Hematopoietic multipotent progenitor cell treated with erythropoietin and hydrocortisone succinate and interleukin-3 and kit ligand, for 17 days (in vitro differentiated cells): ENCODE data around the gene PLB1.

Source experiments
- DNase-seq: peaks from one replicate; pipeline ENCODE4 v3.0.0-alpha.2; 2015; ENCODE audit warnings: low spot score

PLB1 gene

DNA sequence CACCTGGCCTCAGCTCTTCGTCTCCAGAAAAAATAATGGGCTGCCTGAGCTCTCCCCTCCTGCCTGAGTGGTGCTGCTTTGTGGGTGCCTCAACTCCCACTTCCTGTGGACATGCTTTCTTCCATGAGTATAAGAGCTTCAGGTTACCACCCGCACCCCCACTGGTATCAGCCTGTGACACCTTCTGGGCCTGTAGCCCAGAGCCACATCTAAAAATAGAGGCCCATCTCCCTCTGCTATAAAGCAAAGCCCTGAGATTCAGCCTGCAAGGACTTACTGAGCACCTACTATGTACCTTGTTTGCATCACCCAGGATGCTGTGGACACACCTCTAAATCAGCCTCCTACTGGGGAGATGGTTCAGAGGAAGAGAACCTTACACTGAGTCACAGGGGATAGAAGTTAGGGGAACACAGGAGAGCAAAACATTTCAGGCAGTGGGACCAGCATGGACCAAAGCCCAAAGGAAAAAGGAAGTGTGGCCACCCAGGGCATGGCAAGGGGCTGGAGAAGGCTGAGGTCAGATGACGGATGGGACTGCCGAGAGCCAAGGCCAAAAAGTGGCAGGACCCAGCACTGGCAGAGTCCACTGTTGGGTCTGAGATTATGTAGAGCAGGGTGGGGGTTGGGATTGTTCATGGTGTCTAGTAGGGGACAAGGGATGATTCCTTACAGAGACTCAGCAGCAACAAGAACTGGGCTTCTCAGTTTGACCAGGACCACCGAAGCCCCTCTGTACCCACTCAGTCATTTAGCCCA, 132.0 kb downstream of the PLB1 start:
- no peak for DNase-seq

GRCh38 chr2:28628506-28628905, 132.6 kb downstream of the PLB1 start:
- DNase-seq: no peak

- no peak for DNase-seq
Observed at GRCh38 chr2:28628987-28629386, 133.1 kb downstream of the PLB1 start.

DNA sequence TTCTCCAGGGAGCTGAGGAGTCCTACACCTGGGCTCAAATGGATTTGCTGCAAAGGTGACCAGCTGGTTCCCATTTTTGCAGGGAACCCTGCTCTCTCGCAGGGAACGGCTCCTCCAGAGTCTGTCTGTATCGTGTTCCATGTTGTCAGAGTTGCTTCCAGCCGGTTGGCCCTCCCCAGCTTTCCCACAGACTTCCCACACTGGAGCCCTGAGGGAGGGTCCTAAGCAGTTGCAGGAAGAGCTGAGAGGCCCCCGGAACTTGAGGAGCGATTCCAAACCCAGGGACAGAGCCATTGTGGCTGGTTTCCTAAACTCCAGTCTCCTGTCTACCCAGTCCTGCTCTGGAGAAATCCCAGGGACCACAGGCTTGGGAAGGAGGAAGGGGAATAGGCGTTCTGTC, 134.1 kb downstream of the PLB1 start:
- no peak for DNase-seq

DNA sequence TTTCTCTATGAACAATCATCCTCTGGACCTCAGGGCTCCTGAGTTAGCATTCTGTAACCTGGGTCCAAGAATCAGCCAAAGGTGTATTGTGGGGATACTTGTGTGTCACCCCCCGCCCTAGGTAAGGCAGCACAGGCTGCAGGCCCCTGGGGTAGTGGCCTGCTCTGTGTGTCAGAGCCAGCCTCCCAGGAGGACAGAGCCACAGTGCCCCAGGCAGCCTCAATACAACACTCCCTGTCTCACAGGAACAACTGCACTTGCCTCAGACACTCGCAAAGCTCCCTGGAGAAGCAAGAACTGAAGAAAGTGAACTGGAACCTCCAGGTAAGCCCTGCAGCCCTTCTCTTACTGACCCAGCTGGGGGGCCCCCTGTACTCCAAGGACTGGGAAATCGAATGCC, 134.5 kb downstream of the PLB1 start:
- DNase-seq: no peak

DNA sequence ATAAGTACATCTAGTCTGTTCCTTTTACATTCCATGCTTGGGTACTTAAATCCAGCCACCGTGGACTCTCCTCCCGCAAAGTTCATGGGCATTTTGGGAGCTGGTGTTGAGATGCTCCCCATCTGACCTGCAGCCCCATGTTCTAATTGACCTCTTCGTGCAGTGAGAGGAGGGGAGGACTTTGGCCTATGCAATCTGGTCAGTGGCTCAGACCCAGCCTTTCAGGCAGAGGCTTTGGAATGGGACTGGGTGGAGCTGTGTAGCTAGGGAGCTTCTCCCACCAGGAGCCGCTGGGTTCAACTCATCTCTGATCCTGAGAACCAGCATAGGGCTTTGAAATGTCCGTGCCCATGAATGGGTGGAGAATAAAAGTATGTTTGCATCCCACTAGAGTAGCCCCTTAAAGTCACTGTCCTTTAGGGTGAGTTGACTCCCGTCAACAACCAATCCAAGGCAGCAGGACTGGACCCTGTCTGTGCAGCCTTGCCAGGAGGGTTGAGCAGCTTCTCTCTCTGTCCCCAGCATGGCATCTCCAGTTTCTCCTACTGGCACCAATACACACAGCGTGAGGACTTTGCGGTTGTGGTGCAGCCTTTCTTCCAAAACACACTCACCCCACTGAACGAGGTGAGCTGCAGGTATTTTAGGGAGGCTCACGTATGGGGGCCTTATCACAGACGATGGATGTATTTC, 135.8 kb downstream of the PLB1 start:
- DNase-seq: no peak

GRCh38 chr2:28632791-28633190, 136.9 kb downstream of the PLB1 start:
- no peak for DNase-seq

GRCh38 chr2:28633204-28633603, 137.3 kb downstream of the PLB1 start:
- DNase-seq: no peak

GRCh38 chr2:28633746-28634145, 137.9 kb downstream of the PLB1 start:
- no peak for DNase-seq

DNA sequence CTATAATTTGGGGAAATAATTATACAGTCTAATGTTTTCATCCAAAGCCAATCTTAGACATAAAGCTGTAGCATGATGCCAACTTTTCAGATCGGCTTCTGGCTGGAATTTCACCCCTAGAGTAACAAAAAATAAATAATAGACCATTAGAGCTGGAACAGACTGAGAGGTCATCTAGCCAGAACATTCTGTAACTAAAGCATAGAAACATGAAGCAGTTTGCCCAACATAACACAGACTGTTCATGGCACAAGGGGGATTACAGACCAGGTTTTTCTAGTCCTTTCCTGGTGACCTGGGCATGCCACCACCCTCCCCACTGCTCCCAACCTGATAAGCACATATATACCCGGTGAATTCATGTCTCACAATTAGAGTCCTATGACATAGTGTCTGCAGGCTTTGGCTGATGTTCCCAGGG, 139.3 kb downstream of the PLB1 start:
- no peak for DNase-seq

DNA sequence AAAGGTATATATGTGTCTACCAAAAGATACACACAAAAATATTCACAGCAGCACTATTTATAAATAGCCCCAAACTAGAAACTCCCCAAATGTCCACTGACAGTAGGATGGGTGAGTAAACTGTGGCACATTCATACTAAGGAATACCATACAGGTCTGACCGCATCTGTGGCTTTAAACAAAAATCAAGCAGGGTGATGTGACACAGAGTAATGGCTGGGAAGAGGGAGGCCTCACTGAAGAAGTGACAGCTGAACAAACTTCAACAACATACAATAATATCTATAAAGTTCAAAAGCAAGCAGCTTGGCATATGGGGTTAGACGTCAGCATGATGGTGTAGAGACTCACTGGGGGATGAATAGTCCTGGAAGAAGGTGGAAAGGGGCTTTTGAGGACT, 140.6 kb downstream of the PLB1 start:
- no peak for DNase-seq

- no peak for DNase-seq
Observed at GRCh38 chr2:28637066-28638047, 141.5 kb downstream of the PLB1 start.

DNA sequence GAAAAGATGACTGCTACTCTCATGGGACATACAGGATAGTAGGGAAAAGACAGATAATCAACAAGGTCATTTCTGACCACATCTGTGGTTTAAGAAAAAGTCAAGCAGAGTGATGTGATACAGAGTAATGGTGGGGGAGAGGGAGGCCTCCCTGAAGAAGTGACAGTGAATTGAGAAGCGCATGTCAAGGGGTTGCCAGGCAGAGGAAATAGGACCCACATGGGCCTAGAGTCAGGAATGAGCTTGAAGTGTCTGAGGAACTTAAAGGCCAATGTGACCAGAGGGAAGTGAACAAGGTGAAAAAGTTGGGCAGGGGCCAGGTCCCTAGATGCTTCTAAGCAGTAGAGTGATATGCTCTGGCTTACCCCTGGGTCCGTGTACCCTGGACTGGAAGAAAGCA, 142.2 kb downstream of the PLB1 start:
- no peak for DNase-seq

DNA sequence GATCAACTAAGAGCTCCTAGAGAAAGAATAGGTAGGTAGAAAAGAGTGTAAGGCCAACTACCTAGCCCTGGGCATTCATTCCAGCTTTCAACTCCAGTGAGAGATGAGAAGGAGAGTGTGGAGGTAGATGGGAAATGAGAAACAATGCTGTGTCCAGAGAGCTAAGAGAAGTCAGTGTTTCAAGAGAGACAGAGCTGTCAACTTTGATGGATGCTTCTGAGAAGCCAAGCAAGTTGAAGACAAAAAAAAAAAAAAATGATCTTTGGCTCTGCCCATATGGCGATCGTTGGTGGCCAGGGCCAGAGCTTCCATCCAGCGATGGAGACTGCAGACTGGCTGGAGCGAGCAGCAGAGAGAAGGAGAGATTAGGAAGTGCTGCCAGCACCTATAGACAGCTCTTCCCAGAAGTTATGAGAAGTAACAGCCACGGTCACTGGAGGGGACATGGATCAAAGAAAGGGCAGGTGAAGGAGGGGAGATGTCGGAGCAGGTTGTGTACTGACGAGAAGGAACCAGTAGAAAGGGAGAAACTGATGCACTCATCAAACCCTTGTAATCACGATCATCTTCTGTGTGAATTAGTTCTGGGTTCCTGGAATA, 143.3 kb downstream of the PLB1 start:
- DNase-seq: no peak

DNA sequence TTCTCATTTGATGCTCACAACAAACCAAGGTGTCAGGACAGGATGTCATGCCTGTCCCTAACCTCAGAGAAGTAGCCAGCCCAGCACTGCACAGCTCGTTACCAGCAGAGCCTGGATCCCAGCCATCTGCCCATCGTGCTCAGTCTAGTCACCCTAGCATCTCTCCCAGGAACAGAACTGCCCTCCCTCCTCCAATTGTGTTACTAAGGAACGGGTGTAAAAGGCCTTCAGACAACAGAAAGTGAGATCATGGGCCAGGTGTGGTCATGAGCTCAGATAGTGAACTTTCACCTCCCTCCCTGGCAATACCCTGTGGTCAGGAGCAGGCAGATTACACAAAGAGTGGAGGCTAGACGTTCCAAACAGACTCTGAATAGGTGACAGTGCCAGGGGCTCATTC, 144.0 kb downstream of the PLB1 start:
- no peak for DNase-seq

GRCh38 chr2:28640260-28640907, 144.5 kb downstream of the PLB1 start:
- DNase-seq: no peak

DNA sequence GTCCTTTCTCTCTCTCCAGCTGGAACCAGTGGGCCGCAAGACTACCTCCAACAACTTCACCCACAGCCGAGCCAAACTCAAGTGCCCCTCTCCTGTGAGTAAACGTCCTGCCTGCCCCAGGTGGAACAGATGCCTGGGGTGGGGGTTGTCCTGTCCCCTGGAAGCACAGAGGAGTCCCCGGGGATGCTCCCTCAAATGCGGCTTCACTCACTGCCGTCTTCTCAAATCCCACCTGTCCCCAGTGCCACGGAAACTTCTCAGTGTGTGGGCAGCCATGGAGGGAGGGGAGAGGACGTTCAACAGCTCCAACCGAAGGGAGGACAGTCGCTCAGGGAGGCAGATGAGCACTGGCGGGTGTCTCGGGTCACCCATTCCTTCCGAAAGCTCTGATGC, 145.0 kb downstream of the PLB1 start:
- DNase-seq: no peak

DNA sequence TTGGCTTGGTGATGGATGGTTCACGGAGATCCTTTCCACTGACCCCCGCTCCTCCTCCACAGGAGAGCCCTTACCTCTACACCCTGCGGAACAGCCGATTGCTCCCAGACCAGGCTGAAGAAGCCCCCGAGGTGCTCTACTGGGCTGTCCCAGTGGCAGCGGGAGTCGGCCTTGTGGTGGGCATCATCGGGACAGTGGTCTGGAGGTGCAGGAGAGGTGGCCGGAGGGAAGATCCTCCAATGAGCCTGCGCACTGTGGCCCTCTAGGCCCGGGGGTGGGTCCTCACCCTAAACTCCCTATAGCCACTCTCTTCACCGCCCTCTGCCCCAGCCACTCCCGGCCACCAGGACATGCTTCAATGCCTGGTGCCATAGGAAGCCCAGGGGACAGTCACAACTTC, 146.9 kb downstream of the PLB1 start:
- no peak for DNase-seq

- no peak for DNase-seq
Observed at GRCh38 chr2:28643327-28643726, 147.5 kb downstream of the PLB1 start.

DNA sequence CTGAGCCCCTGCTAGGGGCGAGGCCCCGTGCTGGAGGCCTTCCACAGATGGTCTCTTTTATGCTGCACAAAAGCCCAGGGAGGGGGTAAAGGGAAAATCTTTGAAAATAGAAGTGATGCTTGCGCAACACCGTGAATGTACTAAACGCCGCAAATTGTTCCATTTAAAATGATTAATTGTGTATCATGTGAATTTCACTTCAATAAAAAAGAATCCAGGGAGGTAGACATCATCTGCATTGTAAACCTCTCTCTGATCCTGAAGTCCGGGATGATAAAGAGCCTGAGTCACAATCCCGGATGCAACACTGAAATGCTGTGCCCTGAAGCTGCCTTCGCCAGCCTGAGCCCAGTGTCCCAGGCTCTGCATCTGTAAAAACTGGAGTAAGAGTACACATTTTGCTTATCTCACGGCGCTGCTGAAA, 148.1 kb downstream of the PLB1 start:
- DNase-seq: no peak

DNA sequence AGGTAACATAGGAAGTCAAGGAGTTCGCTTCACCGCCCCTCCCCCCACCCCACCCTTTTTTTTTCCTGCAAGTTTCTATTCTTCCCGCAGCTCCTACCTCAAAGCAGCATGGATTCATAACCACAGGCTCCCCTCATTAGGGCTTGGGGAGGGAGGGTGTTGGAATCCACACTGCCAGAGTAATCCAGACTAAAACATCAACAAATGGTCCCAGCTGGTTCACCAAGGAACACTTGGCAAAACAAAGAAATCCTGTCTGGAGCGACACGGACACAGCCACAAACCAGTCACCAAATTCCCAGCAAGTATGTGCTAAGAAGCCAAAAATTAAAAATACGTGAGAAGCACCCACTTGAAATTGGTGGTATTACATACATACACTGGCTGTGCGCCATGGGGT, 148.9 kb downstream of the PLB1 start:
- no peak for DNase-seq

DNA sequence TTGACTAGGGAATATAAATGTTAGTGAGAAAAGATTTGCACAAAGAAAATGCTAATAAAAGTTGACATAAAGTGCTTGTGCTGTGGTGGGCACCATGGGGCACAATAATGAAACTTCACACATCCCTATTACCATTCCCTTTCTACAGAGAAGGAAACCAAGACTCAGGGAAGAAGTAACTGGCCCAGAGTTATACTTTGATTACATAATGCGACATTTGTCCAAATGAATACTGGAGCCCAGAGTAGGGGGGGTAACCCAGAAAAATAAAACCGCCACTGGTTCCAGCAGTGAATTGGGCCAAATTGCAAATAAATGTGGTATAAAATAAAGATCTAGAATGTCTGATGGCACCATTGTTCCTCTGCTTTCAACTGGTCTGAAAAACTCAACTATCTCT, 149.7 kb downstream of the PLB1 start:
- no peak for DNase-seq
